Measurements from ENCODE around the gene MAOB. TPM values are rescaled to one million over a fixed set of nuclear protein-coding genes. Genes with fewer than 3 reads are reported as not detected.

Gene MAOB
- total and polyA plus RNA-seq, 5 donors = 59.7 to 93.6 (median 79.7) TPM

GRCh38 chrX:43860646-43861370 is 21.4 kb downstream of the MAOB start:
- intact Hi-C loops (cut with DNase I) = no loop called here
- 38% methylated on average over 8 of the region's 8 CpGs for WGBS
- peak in 1 of 2 donors; percentile 78 for ATAC-seq
- no peaks in the 10 kb centered on the region for H3K27me3 ChIP-seq (ENCODE audit: control insufficient read depth, insufficient read depth)
- no peak for DNase-seq
- H3K4me1 ChIP-seq (ENCODE audit: control insufficient read depth, insufficient read depth, low read length) = no peaks in the 10 kb centered on the region
- no peak overlapping the region for H3K4me3 ChIP-seq (ENCODE audit: low read length)
- no peak overlapping the region for H3K27ac ChIP-seq (ENCODE audit: low read length)
- no peaks in the 10 kb centered on the region for H3K9me3 ChIP-seq (ENCODE audit: control insufficient read depth, low read length)

- H3K4me3 ChIP-seq (ENCODE audit: low read length) = no peak overlapping the region
- DNase-seq = no peak
- H3K9me3 ChIP-seq (ENCODE audit: control insufficient read depth, low read length) = no peaks in the 10 kb centered on the region
- 90% methylated on average over 5 of the region's 6 CpGs for WGBS
- no peak overlapping the region for H3K27ac ChIP-seq (ENCODE audit: low read length)
- no peaks in the 10 kb centered on the region for H3K27me3 ChIP-seq (ENCODE audit: control insufficient read depth, insufficient read depth)
- intact Hi-C loops (cut with DNase I) = no loop called here
- H3K4me1 ChIP-seq (ENCODE audit: control insufficient read depth, insufficient read depth, low read length) = no peaks in the 10 kb centered on the region
- ATAC-seq = no peak
These were observed 28.9 kb downstream of the MAOB start for GRCh38 chrX:43853225-43853828.

GRCh38 chrX:43850629-43851028 is 31.6 kb downstream of the MAOB start:
- ATAC-seq = no peak
- intact Hi-C loops (cut with DNase I) = no loop called here

GRCh38 chrX:43849173-43849572 is 33.1 kb downstream of the MAOB start:
- DNase-seq = no peak
- 71% methylated on average over 6 of the region's 6 CpGs for WGBS
- no peaks in the 10 kb centered on the region for H3K4me1 ChIP-seq (ENCODE audit: control insufficient read depth, insufficient read depth, low read length)
- H3K9me3 ChIP-seq (ENCODE audit: control insufficient read depth, low read length) = no peaks in the 10 kb centered on the region
- no peak for ATAC-seq
- no peaks in the 10 kb centered on the region for H3K27me3 ChIP-seq (ENCODE audit: control insufficient read depth, insufficient read depth)
- H3K27ac ChIP-seq (ENCODE audit: low read length) = no peak overlapping the region
- no peak overlapping the region for H3K4me3 ChIP-seq (ENCODE audit: low read length)
- intact Hi-C loops (cut with DNase I) = no loop called here

More at GRCh38 chrX:43850629-43851028, 31.6 kb downstream of the MAOB start:
- DNase-seq = no peak
- Histone ChIP-seq H3K9me3 (ENCODE audit: control insufficient read depth, low read length) (no peaks in the 10 kb centered on the region), H3K4me3 (ENCODE audit: low read length) (no peak overlapping the region), H3K27ac (ENCODE audit: low read length) (no peak overlapping the region), H3K27me3 (ENCODE audit: control insufficient read depth, insufficient read depth) (no peaks in the 10 kb centered on the region), H3K4me1 (ENCODE audit: control insufficient read depth, insufficient read depth, low read length) (no peaks in the 10 kb centered on the region)
- WGBS = 75% methylated on average over 2 of the region's 2 CpGs

- Histone ChIP-seq H3K4me3 (ENCODE audit: low read length) (no peak overlapping the region), H3K27ac (ENCODE audit: low read length) (no peak overlapping the region), H3K9me3 (ENCODE audit: control insufficient read depth, low read length) (no peaks in the 10 kb centered on the region), H3K4me1 (ENCODE audit: control insufficient read depth, insufficient read depth, low read length) (no peaks in the 10 kb centered on the region), H3K27me3 (ENCODE audit: control insufficient read depth, insufficient read depth) (no peaks in the 10 kb centered on the region)
- 99% methylated on average over 2 of the region's 2 CpGs for WGBS
- no peak for DNase-seq
- intact Hi-C loops (cut with DNase I) = no loop called here
- no peak for ATAC-seq
These were observed 34.9 kb downstream of the MAOB start for GRCh38 chrX:43847352-43847751.

- no peaks in the 10 kb centered on the region for H3K9me3 ChIP-seq (ENCODE audit: control insufficient read depth, low read length)
- no peak for DNase-seq
- H3K4me1 ChIP-seq (ENCODE audit: control insufficient read depth, insufficient read depth, low read length) = no peaks in the 10 kb centered on the region
- ATAC-seq = no peak
- H3K4me3 ChIP-seq (ENCODE audit: low read length) = no peak overlapping the region
- H3K27me3 ChIP-seq (ENCODE audit: control insufficient read depth, insufficient read depth) = no peaks in the 10 kb centered on the region
- intact Hi-C loops (cut with DNase I) = no loop called here
- no peak overlapping the region for H3K27ac ChIP-seq (ENCODE audit: low read length)
These were observed 35.7 kb downstream of the MAOB start for GRCh38 chrX:43846558-43846957.

- H3K27ac ChIP-seq (ENCODE audit: low read length) = no peak overlapping the region
- ATAC-seq (no peak), DNase-seq (no peak)
- no peak overlapping the region for H3K4me3 ChIP-seq (ENCODE audit: low read length)
- H3K27me3 ChIP-seq (ENCODE audit: control insufficient read depth, insufficient read depth) = no peaks in the 10 kb centered on the region
- WGBS = 75% methylated on average over 2 of the region's 2 CpGs
- H3K9me3 ChIP-seq (ENCODE audit: control insufficient read depth, low read length) = no peaks in the 10 kb centered on the region
- intact Hi-C loops (cut with DNase I) = no loop called here
- H3K4me1 ChIP-seq (ENCODE audit: control insufficient read depth, insufficient read depth, low read length) = no peaks in the 10 kb centered on the region
These were observed 36.5 kb downstream of the MAOB start for GRCh38 chrX:43845776-43846175.

GRCh38 chrX:43840265-43840664 is 42.0 kb downstream of the MAOB start:
- no peak for ATAC-seq

GRCh38 chrX:43836435-43837184 is 45.6 kb downstream of the MAOB start:
- DNase-seq (no peak), ATAC-seq (no peak)
- WGBS = 23% methylated on average over 3 of the region's 3 CpGs
- Histone ChIP-seq H3K27ac (ENCODE audit: low read length) (no peak overlapping the region), H3K4me3 (ENCODE audit: low read length) (no peak overlapping the region), H3K4me1 (ENCODE audit: control insufficient read depth, insufficient read depth, low read length) (peaks cover 1% of the 10 kb centered on the region), H3K9me3 (ENCODE audit: control insufficient read depth, low read length) (no peaks in the 10 kb centered on the region), H3K27me3 (ENCODE audit: control insufficient read depth, insufficient read depth) (no peaks in the 10 kb centered on the region)
- intact Hi-C loops (cut with DNase I) = loop anchor here (5.0 to 10.0 kb wide), 3 partner anchors 98 to 108 kb away; no protein-coding TSS in a partner anchor

More at GRCh38 chrX:43840265-43840664, 42.0 kb downstream of the MAOB start:
- H3K4me3 ChIP-seq (ENCODE audit: low read length) = no peak overlapping the region
- no peaks in the 10 kb centered on the region for H3K27me3 ChIP-seq (ENCODE audit: control insufficient read depth, insufficient read depth)
- no peaks in the 10 kb centered on the region for H3K9me3 ChIP-seq (ENCODE audit: control insufficient read depth, low read length)
- intact Hi-C loops (cut with DNase I) = no loop called here
- WGBS = 93% methylated on average over 3 of the region's 3 CpGs
- no peak overlapping the region for H3K27ac ChIP-seq (ENCODE audit: low read length)
- no peaks in the 10 kb centered on the region for H3K4me1 ChIP-seq (ENCODE audit: control insufficient read depth, insufficient read depth, low read length)
- no peak for DNase-seq

- intact Hi-C loops (cut with DNase I) = loop anchor here (5.0 to 10.0 kb wide), 3 partner anchors 99 to 109 kb away; no protein-coding TSS in a partner anchor
- Histone ChIP-seq H3K27me3 (ENCODE audit: control insufficient read depth, insufficient read depth) (no peaks in the 10 kb centered on the region), H3K9me3 (ENCODE audit: control insufficient read depth, low read length) (no peaks in the 10 kb centered on the region), H3K27ac (ENCODE audit: low read length) (no peak overlapping the region), H3K4me1 (ENCODE audit: control insufficient read depth, insufficient read depth, low read length) (peaks cover 1% of the 10 kb centered on the region), H3K4me3 (ENCODE audit: low read length) (no peak overlapping the region)
- WGBS = 83% methylated on average over 1 of the region's 1 CpG
- no peak for DNase-seq
- no peak for ATAC-seq
These were observed 46.7 kb downstream of the MAOB start for GRCh38 chrX:43835559-43835958.

- Histone ChIP-seq H3K27me3 (ENCODE audit: control insufficient read depth, insufficient read depth) (no peaks in the 10 kb centered on the region), H3K27ac (ENCODE audit: low read length) (no peak overlapping the region), H3K4me1 (ENCODE audit: control insufficient read depth, insufficient read depth, low read length) (no peaks in the 10 kb centered on the region), H3K4me3 (ENCODE audit: low read length) (no peak overlapping the region), H3K9me3 (ENCODE audit: control insufficient read depth, low read length) (no peaks in the 10 kb centered on the region)
- DNase-seq (no peak), ATAC-seq (no peak)
- intact Hi-C loops (cut with DNase I) = no loop called here
These were observed 54.5 kb downstream of the MAOB start for GRCh38 chrX:43827791-43828190.

Measured in right cardiac atrium (tissue), 5 donors.